HEK293 (cell line): Measurements from ENCODE around the gene DDC.
"Not testable (repeated sequence)": the region's sequence is repeated elsewhere in the genome, so short reads cannot be mapped to it uniquely, and the experiment has no call there.

Source experiments
- CTCF ChIA-PET: fragments of 350-600 bp; formaldehyde crosslinking; extraction: SDS; loops from one replicate; lab custom pipeline; 2021; ENCODE audit warnings: antibody characterized with exemption; lab: Yijun Ruan, JAX
- POLR2A ChIA-PET: fragments of 300-600 bp; formaldehyde crosslinking; extraction: SDS; loops from one replicate; lab custom pipeline; 2020; ENCODE audit warnings: antibody characterized with exemption, inconsistent platforms; lab: Yijun Ruan, JAX
- H3K27ac ChIP-seq: fragments of 200-500 bp; sonication (Bioruptor generic); 2 replicates; pipeline ENCODE4 v1.5.1; 2014; ENCODE audit warnings: low read depth, low read length, control low read depth, inconsistent platforms; ENCODE audit errors: extremely low read depth
- H3K36me3 ChIP-seq, 2 experiments: fragments of 200-500 bp in 1 of 2; sonication (Bioruptor generic) in 1 of 2; 1 replicate in 1 of 2; 2 replicates in 1 of 2; pipeline ENCODE4 v1.5.1; 2014 to 2017; ENCODE audit warnings: inconsistent platforms in 2 of 2, low read length in 2 of 2; ENCODE audit not compliant: control insufficient read depth in 2 of 2, insufficient read depth in 1 of 2
- H3K4me1 ChIP-seq: fragments of 200-500 bp; sonication (Bioruptor generic); 2 replicates; pipeline ENCODE4 v1.5.1; 2014; ENCODE audit warnings: mild to moderate bottlenecking, low read length, inconsistent platforms; ENCODE audit not compliant: control insufficient read depth, insufficient read depth
- H3K4me3 ChIP-seq: 2 replicates; pipeline ENCODE4 v1.5.1; 2011; ENCODE audit warnings: low read depth, mild to moderate bottlenecking, control low read depth, low read length, moderate library complexity
- H3K9me3 ChIP-seq: fragments of 200-500 bp; sonication (Bioruptor generic); 2 replicates; pipeline ENCODE4 v1.5.1; 2014; ENCODE audit warnings: low read depth, low read length, inconsistent platforms; ENCODE audit not compliant: control insufficient read depth, insufficient read depth
- GLIS1 ChIP-seq: fragments of 450-650 bp; formaldehyde crosslinking; IDR thresholded peaks from 2 replicates; pipeline ENCODE4 v1.5.1; 2016; ENCODE audit warnings: missing biosample characterization, missing genetic modification characterization
- MEIS1 ChIP-seq: sonication (generic); formaldehyde crosslinking; IDR thresholded peaks from 2 replicates; pipeline ENCODE4 v1.8.1; 2022; ENCODE audit warnings: missing genetic modification reagents, mild to moderate bottlenecking, borderline replicate concordance
- REST ChIP-seq: fragments of 450-650 bp; formaldehyde crosslinking; IDR thresholded peaks from 2 replicates; pipeline ENCODE4 v1.5.1; 2016; ENCODE audit warnings: missing biosample characterization, missing genetic modification characterization
- ZBTB11 ChIP-seq: fragments of 450-650 bp; formaldehyde crosslinking; conservative IDR thresholded peaks from 2 replicates; pipeline ENCODE4 v1.5.1; 2016; ENCODE audit warnings: low read depth, missing biosample characterization, missing genetic modification characterization
- ZBTB20 ChIP-seq: fragments of 450-650 bp; formaldehyde crosslinking; IDR thresholded peaks from 2 replicates; pipeline ENCODE4 v1.5.1; 2016; ENCODE audit warnings: missing biosample characterization, missing genetic modification characterization
- ZBTB21 ChIP-seq: fragments of 450-650 bp; formaldehyde crosslinking; IDR thresholded peaks from 2 replicates; pipeline ENCODE4 v1.5.1; 2017; ENCODE audit warnings: missing biosample characterization, missing genetic modification characterization
- ZNF132 ChIP-seq: fragments of 450-650 bp; formaldehyde crosslinking; IDR thresholded peaks from 2 replicates; pipeline ENCODE4 v1.5.1; 2017; ENCODE audit warnings: missing biosample characterization, missing genetic modification characterization, borderline replicate concordance
- ZNF23 ChIP-seq: fragments of 450-650 bp; formaldehyde crosslinking; IDR thresholded peaks from 2 replicates; pipeline ENCODE4 v1.5.1; 2016; ENCODE audit warnings: missing biosample characterization, missing genetic modification characterization, borderline replicate concordance
- ZNF391 ChIP-seq: fragments of 450-650 bp; formaldehyde crosslinking; IDR thresholded peaks from 2 replicates; pipeline ENCODE4 v1.5.1; 2016; ENCODE audit warnings: low read depth, missing biosample characterization, missing genetic modification characterization, borderline replicate concordance
- ZNF416 ChIP-seq: fragments of 450-650 bp; formaldehyde crosslinking; IDR thresholded peaks from 2 replicates; pipeline ENCODE4 v1.5.1; 2016; ENCODE audit warnings: missing biosample characterization, missing genetic modification characterization
- ZNF561 ChIP-seq: fragments of 450-650 bp; IDR thresholded peaks from 2 replicates; pipeline ENCODE4 v1.5.1; 2018; ENCODE audit warnings: missing biosample characterization, missing genetic modification characterization, borderline replicate concordance
- ZNF580 ChIP-seq: fragments of 450-650 bp; formaldehyde crosslinking; IDR thresholded peaks from 2 replicates; pipeline ENCODE4 v1.5.1; 2016; ENCODE audit warnings: missing biosample characterization, missing genetic modification characterization
- ZNF626 ChIP-seq: fragments of 450-650 bp; sonication (Bioruptor Pico); formaldehyde crosslinking; IDR thresholded peaks from 2 replicates; pipeline ENCODE4 v1.5.1; 2018; ENCODE audit warnings: missing biosample characterization, missing genetic modification characterization, inconsistent platforms
- ZNF664 ChIP-seq: fragments of 450-650 bp; formaldehyde crosslinking; IDR thresholded peaks from 2 replicates; pipeline ENCODE4 v1.5.1; 2016; ENCODE audit warnings: missing biosample characterization, missing genetic modification characterization

DDC gene

GRCh38 chr7:50577569-50577968 lies 12.4 kb upstream of the DDC start:
- ChIA-PET CTCF (no interaction called here), POLR2A (no interaction called here)
- Histone ChIP-seq H3K36me3 (no peaks in the 10 kb centered on the region), H3K27ac (no peak overlapping the region), H3K4me3 (no peak overlapping the region), H3K9me3 (no peaks in the 10 kb centered on the region), H3K4me1 (no peaks in the 10 kb centered on the region)
- TF ChIP-seq ZNF580 (tag by site-specific recombination) (no peak), GLIS1 (no peak), ZBTB11 (tag by site-specific recombination) (no peak), ZNF561 (tag by site-specific recombination) (no peak), ZNF416 (no peak), ZNF23 (no peak), ZNF132 (tag by site-specific recombination) (no peak), ZBTB21 (tag by site-specific recombination) (no peak)

GRCh38 chr7:50576388-50576787 lies 11.2 kb upstream of the DDC start:
- H3K9me3 ChIP-seq, H3K4me1 ChIP-seq, H3K4me3 ChIP-seq, POLR2A ChIA-PET, H3K36me3 ChIP-seq, CTCF ChIA-PET, H3K27ac ChIP-seq: not testable (repeated sequence)

GRCh38 chr7:50567715-50568261 lies 2.6 kb upstream of the DDC start:
- TF ChIP-seq ZBTB20 (no peak), ZNF664 (no peak), REST (tag by site-specific recombination) (no peak), MEIS1 (CRISPR knock-in tag) (no peak), ZNF391 (no peak), ZNF626 (tag by site-specific recombination) (no peak)
- Histone ChIP-seq H3K4me1 (no peaks in the 10 kb centered on the region), H3K9me3 (no peaks in the 10 kb centered on the region), H3K27ac (no peak overlapping the region), H3K36me3 (no peaks in the 10 kb centered on the region), H3K4me3 (no peak overlapping the region)
- POLR2A ChIA-PET, result no interaction called here
- CTCF ChIA-PET, result no interaction called here
